GM18511 (cell line): ENCODE results near the gene EXD2.
"Not testable (repeated sequence)": the region's sequence is repeated elsewhere in the genome, so short reads cannot be mapped to it uniquely, and the experiment has no call there.

ENCODE experiments used
- ATAC-seq: cut with Tn5 transposase; IDR thresholded peaks from one replicate; pipeline ENCODE4 v1.9.1; 2021; ENCODE audit warnings: mild to moderate bottlenecking, moderate library complexity; ENCODE audit not compliant: unreplicated experiment

The EXD2 gene

DNA sequence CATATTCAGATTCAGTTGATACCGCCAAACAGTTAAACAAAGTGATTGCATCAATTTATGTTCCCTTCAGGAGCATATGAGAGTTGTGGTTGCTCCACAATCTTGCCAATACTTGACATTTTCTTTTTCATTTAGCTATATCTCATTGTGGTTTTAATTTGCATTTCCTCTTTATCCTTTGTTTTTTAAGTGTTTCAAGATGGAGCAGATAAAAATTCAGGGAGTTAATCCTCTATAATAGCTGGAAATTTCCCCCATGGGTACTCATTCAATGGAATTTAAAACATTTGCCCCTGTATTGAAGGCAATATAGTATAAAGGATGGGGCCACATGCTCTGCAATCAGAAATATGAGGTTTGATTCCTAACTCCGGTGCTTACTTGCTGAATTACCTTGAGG is 1.1 kb upstream of the EXD2 start:
- ATAC-seq: no peak

- no peak for ATAC-seq
These were observed 2.4 kb downstream of the EXD2 start for GRCh38 chr14:69193721-69194120.

DNA sequence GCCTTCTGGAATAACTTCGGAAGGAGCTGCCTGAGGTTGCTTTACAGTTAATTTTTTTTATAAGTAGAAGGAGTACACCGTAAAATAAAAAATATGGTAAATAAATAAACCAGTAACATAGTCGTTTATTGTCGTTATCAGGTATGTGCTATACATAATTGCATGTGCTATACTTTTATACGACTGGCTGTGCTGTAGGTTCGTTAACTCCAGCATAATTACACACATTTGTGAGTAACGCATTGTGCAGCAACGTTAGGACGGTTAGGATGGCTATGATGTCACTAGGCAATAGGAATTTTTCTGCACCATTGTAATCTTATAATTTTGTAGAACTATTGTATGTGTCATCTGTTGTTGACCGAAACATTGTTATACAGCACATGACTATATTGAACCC is 8.5 kb downstream of the EXD2 start:
- ATAC-seq: no peak

- ATAC-seq: no peak
These were observed 13.5 kb downstream of the EXD2 start for GRCh38 chr14:69204753-69205152.

DNA sequence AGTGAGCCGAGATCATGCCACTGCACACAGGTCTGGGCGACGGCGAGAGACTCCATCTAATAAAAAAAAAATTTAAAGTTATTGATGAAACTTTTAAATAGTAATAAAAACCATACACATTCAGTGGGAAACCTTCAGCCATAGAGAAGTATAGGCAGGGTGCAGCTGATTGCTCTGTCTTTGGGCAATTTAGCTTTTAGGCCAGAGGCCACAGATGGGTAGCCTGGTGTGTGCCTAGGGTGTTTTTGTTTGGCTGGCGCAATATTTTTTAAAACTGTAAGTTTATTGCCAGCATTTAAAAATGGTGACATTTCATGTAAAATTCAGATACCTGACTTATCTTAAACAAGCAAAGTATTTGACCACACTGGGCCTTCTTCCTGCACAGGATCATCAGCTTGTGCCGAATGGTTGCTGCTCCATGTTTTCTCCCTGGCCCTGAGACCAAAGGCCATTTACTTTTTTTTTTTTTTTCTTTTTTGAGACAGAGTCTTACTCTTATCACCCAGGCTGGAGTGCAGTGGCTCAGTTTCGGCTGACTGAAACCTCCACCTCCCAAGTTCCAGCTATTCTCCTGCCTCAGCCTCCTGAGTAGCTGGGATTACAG is 16.2 kb downstream of the EXD2 start:
- ATAC-seq: no peak

GRCh38 chr14:69208666-69209065 is 17.4 kb downstream of the EXD2 start:
- ATAC-seq: no peak

DNA sequence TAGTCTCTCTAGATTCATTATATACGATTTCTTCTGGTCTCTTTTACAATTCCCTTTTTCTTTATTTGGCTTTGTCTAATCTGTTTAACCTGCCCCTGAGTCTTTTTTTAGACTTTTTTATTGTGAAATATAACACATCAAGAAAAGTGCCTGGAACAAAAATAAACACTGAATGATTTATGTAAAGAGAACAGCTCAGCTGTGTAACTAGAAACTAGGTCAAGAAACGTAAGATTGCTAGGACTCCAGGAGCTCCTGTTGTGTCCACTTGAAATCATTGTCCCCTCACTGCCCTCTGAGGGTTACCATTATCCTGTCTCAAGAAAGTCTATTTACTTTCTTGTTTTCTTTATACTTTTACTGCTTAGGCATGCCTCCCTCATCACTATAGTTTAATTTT is 23.1 kb downstream of the EXD2 start:
- ATAC-seq: no peak

GRCh38 chr14:69217663-69218062 is 26.4 kb downstream of the EXD2 start:
- not testable (repeated sequence) for ATAC-seq

- ATAC-seq: no peak
These were observed 33.6 kb downstream of the EXD2 start for GRCh38 chr14:69224946-69225345.

- ATAC-seq: no peak
These were observed 34.9 kb downstream of the EXD2 start for GRCh38 chr14:69226178-69226577.

DNA sequence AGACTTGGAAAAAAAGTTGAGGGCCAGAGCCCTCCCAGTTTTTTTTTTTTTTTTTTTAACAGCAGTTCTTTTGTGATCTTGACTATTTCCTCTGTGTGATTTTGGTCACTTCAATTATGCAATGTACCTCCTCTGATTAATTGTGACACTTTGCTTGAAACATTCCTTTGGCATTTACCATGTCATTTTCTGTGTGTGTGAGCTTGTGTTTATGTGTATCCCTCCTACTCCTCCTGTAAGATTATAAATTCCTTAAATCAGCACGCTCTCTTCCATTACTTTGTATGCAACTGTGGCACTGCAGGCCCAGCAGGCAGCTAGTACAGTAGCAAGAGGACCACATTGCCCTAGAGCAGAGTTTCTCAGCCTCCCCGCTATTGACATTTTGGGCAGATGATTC is 35.4 kb downstream of the EXD2 start:
- ATAC-seq: no peak

GRCh38 chr14:69231486-69231885 is 40.2 kb downstream of the EXD2 start:
- no peak for ATAC-seq

- ATAC-seq: no peak
These were observed 41.1 kb downstream of the EXD2 start for GRCh38 chr14:69232388-69232787.

- ATAC-seq: no peak
These were observed 42.8 kb downstream of the EXD2 start for GRCh38 chr14:69234106-69234505.

- no peak for ATAC-seq
These were observed 44.4 kb downstream of the EXD2 start for GRCh38 chr14:69235708-69236107.

DNA sequence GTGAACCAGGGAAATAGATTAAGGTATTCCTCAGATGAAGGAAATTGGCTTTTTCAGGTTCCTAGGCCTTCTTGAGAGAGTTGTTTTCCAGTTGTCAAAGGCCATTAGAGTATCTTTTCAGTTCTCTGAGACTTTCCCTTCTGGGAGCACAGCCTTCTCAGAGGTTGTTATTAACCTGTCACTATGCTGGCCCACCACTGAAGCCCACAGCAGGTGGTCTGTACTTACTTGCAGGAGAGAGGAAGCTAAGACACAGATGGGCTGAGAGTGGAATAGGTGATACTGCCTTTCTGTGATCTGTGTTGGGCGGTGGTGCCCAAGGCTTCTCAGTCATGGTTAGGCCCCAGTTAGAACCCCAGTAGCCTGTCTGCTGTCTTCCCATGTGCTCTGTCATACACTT is 45.8 kb downstream of the EXD2 start:
- ATAC-seq: no peak

DNA sequence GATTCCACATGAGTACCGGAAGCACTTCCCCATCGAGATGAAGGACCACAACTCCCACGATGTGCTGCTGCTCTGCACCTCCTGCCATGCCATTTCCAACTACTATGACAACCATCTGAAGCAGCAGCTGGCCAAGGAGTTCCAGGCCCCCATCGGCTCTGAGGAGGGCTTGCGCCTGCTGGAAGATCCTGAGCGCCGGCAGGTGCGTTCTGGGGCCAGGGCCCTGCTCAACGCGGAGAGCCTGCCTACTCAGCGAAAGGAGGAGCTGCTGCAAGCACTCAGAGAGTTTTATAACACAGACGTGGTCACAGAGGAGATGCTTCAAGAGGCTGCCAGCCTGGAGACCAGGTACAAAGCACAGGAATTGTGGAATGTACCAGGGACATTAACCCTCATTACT is 46.3 kb downstream of the EXD2 start:
- ATAC-seq: no peak

DNA sequence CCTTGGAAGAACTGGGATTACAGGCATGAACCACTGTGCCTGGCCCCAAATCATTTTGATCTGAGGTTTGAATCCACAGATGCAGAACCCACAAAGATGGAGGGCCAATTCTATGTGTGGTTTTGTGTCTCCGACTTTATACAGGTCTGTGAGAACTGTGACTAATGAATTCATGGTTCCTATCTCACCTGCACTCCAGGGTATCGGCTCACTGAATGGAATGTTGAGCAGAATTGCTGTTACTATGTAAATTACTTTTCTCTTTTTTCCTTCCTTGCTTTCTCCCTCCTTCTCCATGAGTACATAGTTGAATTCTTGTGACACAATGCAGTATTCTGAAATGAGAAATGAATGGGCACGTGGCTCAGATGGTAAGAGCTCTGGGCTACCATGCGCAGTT is 47.6 kb downstream of the EXD2 start:
- no peak for ATAC-seq

DNA sequence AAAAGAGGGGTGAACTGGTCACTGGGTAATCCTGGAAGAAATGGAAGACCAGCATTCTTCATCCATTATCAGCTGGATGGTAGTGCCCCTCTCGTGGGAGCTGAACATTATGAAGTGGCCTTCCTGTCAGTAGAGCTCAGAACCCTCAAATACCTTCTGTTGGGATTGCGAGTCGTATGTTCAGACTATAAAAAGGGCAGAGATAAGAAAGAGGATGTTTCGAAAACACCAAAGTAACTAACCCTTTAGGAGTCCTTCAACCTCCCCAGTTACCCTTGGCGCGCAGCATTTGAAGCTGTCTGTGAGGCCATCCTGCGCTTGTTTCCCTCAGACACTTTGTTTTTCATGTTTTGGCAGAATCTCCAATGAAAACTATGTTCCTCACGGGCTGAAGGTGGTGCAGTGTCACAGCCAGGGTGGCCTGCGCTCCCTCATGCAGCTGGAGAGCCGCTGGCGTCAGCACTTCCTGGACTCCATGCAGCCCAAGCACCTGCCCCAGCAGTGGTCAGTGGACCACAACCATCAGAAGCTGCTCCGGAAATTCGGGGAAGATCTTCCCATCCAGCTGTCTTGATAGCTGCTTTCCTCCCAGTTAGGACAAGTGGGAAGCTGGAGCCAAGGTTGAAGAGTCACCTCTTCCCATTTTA is 49.4 kb downstream of the EXD2 start:
- no peak for ATAC-seq

DNA sequence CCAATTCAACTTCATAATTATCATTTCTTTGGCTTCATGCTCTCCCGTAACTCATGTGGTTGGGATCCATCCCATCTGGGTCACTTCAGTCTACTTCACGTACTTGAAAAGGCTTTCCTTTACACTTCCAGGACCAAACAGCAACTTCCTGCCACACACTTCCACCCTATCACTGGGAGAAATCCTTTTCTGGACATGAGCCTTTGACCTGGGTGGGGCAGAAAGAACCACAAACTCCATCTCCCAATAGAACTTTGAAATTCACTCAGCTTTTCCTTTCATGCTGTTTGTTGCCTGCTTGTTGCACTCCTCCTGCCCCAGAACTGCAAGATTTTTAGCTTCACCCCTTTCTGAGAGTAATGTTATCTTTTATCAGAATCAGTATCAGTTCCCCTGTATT is 50.3 kb downstream of the EXD2 start:
- no peak for ATAC-seq

- ATAC-seq: no peak
These were observed 51.3 kb downstream of the EXD2 start for GRCh38 chr14:69242311-69243224.

DNA sequence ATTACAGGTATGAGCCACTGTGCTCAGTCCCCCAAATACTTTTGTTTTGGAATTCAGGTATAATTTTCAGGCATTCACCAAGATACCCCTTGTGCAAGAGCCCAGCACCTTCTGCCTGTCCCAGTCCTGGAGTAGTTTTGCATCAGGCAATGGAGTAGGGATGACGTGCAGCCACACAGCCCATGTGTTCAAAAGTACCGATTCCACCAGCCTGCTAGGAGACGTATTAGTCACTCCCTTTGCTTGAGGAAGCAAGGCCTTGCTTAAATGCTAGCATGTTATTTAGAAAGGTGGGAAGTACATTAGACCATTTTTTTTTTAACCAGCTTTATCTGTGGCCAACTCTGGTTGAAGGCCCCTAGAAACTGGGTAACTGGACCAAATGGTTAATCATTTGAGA is 53.6 kb downstream of the EXD2 start:
- no peak for ATAC-seq
